Smooth muscle cell (in vitro differentiated cells): Measurements from ENCODE around the gene A2ML1. TPM values are rescaled to one million over a fixed set of nuclear protein-coding genes. Genes with fewer than 3 reads are reported as not detected.
"Not testable (repeated sequence)": the region's sequence is repeated elsewhere in the genome, so short reads cannot be mapped to it uniquely, and the experiment has no call there.

Experiments
- DNase-seq: peaks from one replicate; lab custom pipeline; 2025; ENCODE audit not compliant: unreplicated experiment; lab: John Stamatoyannopoulos, UW
- H2AFZ ChIP-seq: fragments of 200-600 bp; sonication (generic); 2 replicates; pipeline ENCODE4 v1.6.0; 2016; ENCODE audit warnings: antibody characterized with exemption, low read depth, mild to moderate bottlenecking
- H3F3A ChIP-seq: fragments of 200-600 bp; sonication (generic); 2 replicates; pipeline ENCODE4 v1.6.0; 2017; ENCODE audit warnings: antibody characterized with exemption, low read depth
- H3K27ac ChIP-seq: fragments of 200-600 bp; sonication (generic); 2 replicates; pipeline ENCODE4 v1.5.1; 2016; ENCODE audit warnings: low read depth, mild to moderate bottlenecking
- H3K27me3 ChIP-seq: fragments of 200-600 bp; sonication (generic); 2 replicates; pipeline ENCODE4 v1.6.1; 2016; ENCODE audit warnings: low read depth, mild to moderate bottlenecking
- H3K36me3 ChIP-seq: fragments of 200-600 bp; sonication (generic); 2 replicates; pipeline ENCODE4 v1.5.1; 2016; ENCODE audit warnings: low read depth
- H3K4me1 ChIP-seq: fragments of 200-600 bp; sonication (generic); 2 replicates; pipeline ENCODE4 v1.5.1; 2016; ENCODE audit warnings: low read depth
- H3K4me2 ChIP-seq: fragments of 200-600 bp; sonication (generic); 2 replicates; pipeline ENCODE4 v1.6.0; 2016; ENCODE audit warnings: mild to moderate bottlenecking
- H3K4me3 ChIP-seq: fragments of 200-600 bp; sonication (generic); 2 replicates; pipeline ENCODE4 v1.5.1; 2016; ENCODE audit warnings: mild to moderate bottlenecking
- H3K79me2 ChIP-seq: fragments of 200-600 bp; sonication (generic); 2 replicates; pipeline ENCODE4 v1.6.0; 2016; ENCODE audit warnings: low read depth, mild to moderate bottlenecking
- H3K9ac ChIP-seq: fragments of 200-600 bp; sonication (generic); 2 replicates; pipeline ENCODE4 v1.6.0; 2016; ENCODE audit warnings: low read depth
- H3K9me3 ChIP-seq: fragments of 200-600 bp; sonication (generic); replicated peaks from 2 replicates; pipeline ENCODE4 v1.5.1; 2016; ENCODE audit warnings: low read depth
- H4K20me1 ChIP-seq: fragments of 200-600 bp; sonication (generic); 2 replicates; pipeline ENCODE4 v1.6.0; 2016; ENCODE audit warnings: low read depth
- CTCF ChIP-seq: fragments of 200-600 bp; sonication (generic); IDR thresholded peaks from 2 replicates; pipeline ENCODE4 v1.5.1; 2017; ENCODE audit warnings: borderline replicate concordance, mild to moderate bottlenecking, antibody characterized with exemption; ENCODE audit not compliant: insufficient read depth, poor library complexity, severe bottlenecking
- WGBS: methylation state at CpG from one replicate; pipeline ENCODE4 v1.1.7; 2016; ENCODE audit warnings: low lambda C conversion rate; 5-methylcytosine and 5-hydroxymethylcytosine counted together
- polyA plus RNA-seq: library from polyadenylated mRNA; unstranded; fragments of >200 nt; fragmentation: Nextera tagmentation; extraction: Ambion mirVana; gene quantifications from 2 replicates; pipeline ENCODE4 v1.2.1, GENCODE V29; 2016
- total RNA-seq: library from RNA; depleted of rRNA; stranded (reverse); fragments of >200 nt; gene quantifications from 2 replicates; pipeline ENCODE4 v1.2.3, GENCODE V29; 2014

Gene A2ML1
- total and polyA plus RNA-seq, 2 experiments from 2014 or later = 2.4 to 10.0 TPM

- H3K9me3 ChIP-seq, H4K20me1 ChIP-seq, DNase-seq, H3K36me3 ChIP-seq, H3K4me1 ChIP-seq, H3K79me2 ChIP-seq, H3K27ac ChIP-seq, H3K9ac ChIP-seq, H3F3A ChIP-seq, H3K27me3 ChIP-seq: not testable (repeated sequence)
- H2AFZ ChIP-seq = peak overlapping the region; percentile 91
- 3% methylated on average over 10 of the region's 13 CpGs for WGBS
- H3K4me2 ChIP-seq = peak overlapping the region; percentile 92
- peak overlapping the region; percentile 70 for H3K4me3 ChIP-seq
Observed at GRCh38 chr12:8788706-8789105, 33.7 kb upstream of the A2ML1 start.

GRCh38 chr12:8789341-8790013, 32.9 kb upstream of the A2ML1 start:
- not testable (repeated sequence) for H3K36me3 ChIP-seq, DNase-seq
- 34% methylated on average over 13 of the region's 13 CpGs for WGBS

GRCh38 chr12:8793226-8793625, 29.2 kb upstream of the A2ML1 start:
- H3K9me3 ChIP-seq, H3K27ac ChIP-seq, H3F3A ChIP-seq, H3K4me1 ChIP-seq, H3K36me3 ChIP-seq, H3K27me3 ChIP-seq, H3K9ac ChIP-seq, DNase-seq, H3K4me3 ChIP-seq, H2AFZ ChIP-seq, H4K20me1 ChIP-seq, H3K79me2 ChIP-seq, H3K4me2 ChIP-seq: not testable (repeated sequence)
- 94% methylated on average over 4 of the region's 4 CpGs for WGBS

More at GRCh38 chr12:8789341-8790013, 32.9 kb upstream of the A2ML1 start:
- H3K79me2 ChIP-seq, H3K9me3 ChIP-seq, H3K4me1 ChIP-seq, H4K20me1 ChIP-seq, H3K27ac ChIP-seq, H3K9ac ChIP-seq, H3K27me3 ChIP-seq, H3F3A ChIP-seq: not testable (repeated sequence)
- Histone ChIP-seq H3K4me3 (peak overlapping the region; percentile 70), H3K4me2 (peak overlapping the region; percentile 92), H2AFZ (peak overlapping the region; percentile 91)

DNA sequence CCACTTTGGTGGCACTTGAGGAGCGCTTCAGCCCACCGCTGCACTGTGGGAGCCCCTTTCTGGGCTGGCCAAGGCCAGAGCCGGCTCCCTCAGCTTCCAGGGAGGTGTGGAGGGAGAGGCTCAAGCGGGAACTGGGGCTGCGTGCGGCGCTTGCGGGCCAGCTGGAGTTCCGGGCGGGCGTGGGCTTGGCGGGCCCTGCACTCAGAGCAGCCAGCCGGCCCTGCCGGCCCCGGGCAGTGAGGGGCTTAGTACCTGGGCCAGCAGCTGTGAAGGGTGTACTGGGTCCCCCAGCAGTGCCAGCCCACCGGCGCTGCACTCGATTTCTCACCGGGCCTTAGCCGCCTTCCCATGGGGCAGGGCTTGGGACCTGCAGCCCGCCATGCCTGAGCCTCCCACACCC, 27.8 kb upstream of the A2ML1 start:
- H3K79me2 ChIP-seq, H3K4me2 ChIP-seq, H3F3A ChIP-seq, H3K36me3 ChIP-seq, DNase-seq, H3K4me1 ChIP-seq, H4K20me1 ChIP-seq, H3K27me3 ChIP-seq, H3K9ac ChIP-seq, H3K27ac ChIP-seq, H2AFZ ChIP-seq, H3K9me3 ChIP-seq, H3K4me3 ChIP-seq: not testable (repeated sequence)
- 89% methylated on average over 21 of the region's 21 CpGs for WGBS

DNA sequence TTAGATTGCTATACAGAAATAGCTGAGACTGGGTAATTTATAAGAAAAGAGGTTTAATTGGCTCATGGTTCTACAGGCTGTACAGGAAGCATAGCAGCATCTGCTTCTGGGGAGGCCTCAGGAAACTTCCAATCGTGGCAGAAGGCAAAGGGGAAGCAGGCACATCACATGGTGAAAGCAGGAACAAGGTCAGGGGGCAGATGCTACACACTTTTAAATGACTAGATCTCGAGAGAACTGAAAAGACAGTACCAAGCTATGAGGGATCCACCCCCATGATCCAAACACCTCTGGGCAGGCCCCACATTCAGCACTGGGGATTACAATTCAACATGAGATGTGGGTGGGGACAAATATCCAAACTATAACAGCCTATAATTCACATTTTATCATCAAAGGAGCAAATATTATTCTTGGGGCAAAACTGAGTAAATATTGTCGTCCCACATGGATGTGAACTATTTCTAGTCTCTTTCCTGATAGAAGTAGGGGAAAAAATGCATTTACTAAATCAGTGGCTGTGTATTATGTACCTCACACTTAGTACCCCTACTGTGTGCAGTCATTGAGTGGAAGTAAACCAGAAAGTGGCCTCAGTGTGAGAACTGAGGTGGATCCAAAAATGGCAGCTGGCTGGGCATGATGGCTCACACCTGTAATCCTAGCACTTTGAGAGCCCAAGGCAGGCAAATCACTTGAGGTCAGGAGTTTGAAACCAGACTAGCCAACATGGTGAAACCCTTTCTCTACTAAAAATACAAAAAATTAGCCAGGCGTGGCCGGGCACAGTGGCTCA, 25.4 kb upstream of the A2ML1 start:
- Histone ChIP-seq H3F3A (no peaks in the 10 kb centered on the region), H3K79me2 (no peaks in the 10 kb centered on the region), H3K9me3 (no peaks in the 10 kb centered on the region), H3K9ac (no peak overlapping the region), H3K27ac (no peak overlapping the region), H3K4me1 (no peaks in the 10 kb centered on the region), H4K20me1 (no peaks in the 10 kb centered on the region), H3K36me3 (no peaks in the 10 kb centered on the region), H3K27me3 (no peaks in the 10 kb centered on the region), H3K4me2 (no peak overlapping the region), H3K4me3 (no peak overlapping the region), H2AFZ (no peak overlapping the region)
- DNase-seq = no peak
- WGBS = 95% methylated on average over 5 of the region's 5 CpGs
- no peak for TF ChIP-seq CTCF

DNA sequence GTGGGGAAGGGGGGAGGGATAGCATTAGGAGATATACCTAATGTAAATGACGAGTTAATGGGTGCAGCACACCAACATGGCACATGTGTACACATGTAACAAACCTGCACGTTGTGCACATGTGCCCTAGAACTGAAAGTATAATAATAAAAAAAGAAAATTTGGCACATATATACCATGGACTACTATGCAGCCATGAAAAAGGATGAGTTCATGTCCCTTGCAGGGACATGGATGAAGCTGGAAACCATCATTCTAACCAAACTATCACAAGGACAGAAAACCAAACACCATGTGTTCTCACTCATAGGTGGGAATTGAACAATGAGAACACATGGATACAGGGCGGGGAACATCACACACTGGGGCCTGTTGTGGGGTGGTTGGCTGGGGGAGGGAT, 21.2 kb upstream of the A2ML1 start:
- H3F3A ChIP-seq, H3K36me3 ChIP-seq, H3K27ac ChIP-seq, DNase-seq, H3K4me3 ChIP-seq, H3K4me2 ChIP-seq, H3K79me2 ChIP-seq, H4K20me1 ChIP-seq, H3K9ac ChIP-seq, H3K4me1 ChIP-seq, H3K27me3 ChIP-seq, H2AFZ ChIP-seq, H3K9me3 ChIP-seq: not testable (repeated sequence)
- 100% methylated on average over 3 of the region's 3 CpGs for WGBS

DNA sequence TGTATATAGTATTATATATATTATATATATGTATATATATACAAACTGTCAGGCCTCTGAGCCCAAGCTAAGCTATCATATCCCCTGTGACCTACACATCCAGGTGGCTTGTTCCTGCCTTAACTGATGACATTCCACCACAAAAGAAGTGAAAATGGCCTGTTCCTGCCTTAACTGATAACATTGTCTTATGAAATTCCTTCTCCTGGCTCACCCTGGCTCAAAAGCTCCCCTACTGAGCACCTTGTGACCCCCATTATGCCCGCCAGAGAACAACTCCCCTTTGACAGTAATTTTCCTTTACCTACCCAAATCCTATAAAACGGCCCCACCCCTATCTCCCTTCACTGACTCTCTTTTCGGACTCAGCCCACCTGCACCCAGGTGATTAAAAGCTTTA, 17.6 kb upstream of the A2ML1 start:
- H3K27me3 ChIP-seq, H3K27ac ChIP-seq, H3K4me1 ChIP-seq, H3K4me3 ChIP-seq, H2AFZ ChIP-seq, H3K36me3 ChIP-seq, H3F3A ChIP-seq, H4K20me1 ChIP-seq, H3K4me2 ChIP-seq, DNase-seq, H3K9ac ChIP-seq, H3K79me2 ChIP-seq, H3K9me3 ChIP-seq: not testable (repeated sequence)
- WGBS = 69% methylated on average over 3 of the region's 3 CpGs

- not testable (repeated sequence) for H3K9ac ChIP-seq, H2AFZ ChIP-seq, H3K36me3 ChIP-seq, H3K27me3 ChIP-seq, H4K20me1 ChIP-seq, H3K27ac ChIP-seq, DNase-seq, H3K4me3 ChIP-seq, H3K4me2 ChIP-seq, H3K79me2 ChIP-seq, H3F3A ChIP-seq, H3K9me3 ChIP-seq, H3K4me1 ChIP-seq
- WGBS = 81% methylated on average over 11 of the region's 11 CpGs
Observed at GRCh38 chr12:8805487-8805886, 16.9 kb upstream of the A2ML1 start.
